COLO829 (cell line): ENCODE data around the gene PPARG.
"Not testable (repeated sequence)": the region's sequence is repeated elsewhere in the genome, so short reads cannot be mapped to it uniquely, and the experiment has no call there.

ENCODE experiments used
- DNase-seq: peaks from one replicate; pipeline ENCODE4 v3.0.0; 2012; ENCODE audit warnings: low spot score

Gene PPARG

GRCh38 chr3:12288182-12289129 lies at the start of gene PPARG:
PPARG (plus strand) TSS chr3:12289070; CDS start chr3:12379712, 90,642 bp downstream.
- DNase-seq: no peak

DNA sequence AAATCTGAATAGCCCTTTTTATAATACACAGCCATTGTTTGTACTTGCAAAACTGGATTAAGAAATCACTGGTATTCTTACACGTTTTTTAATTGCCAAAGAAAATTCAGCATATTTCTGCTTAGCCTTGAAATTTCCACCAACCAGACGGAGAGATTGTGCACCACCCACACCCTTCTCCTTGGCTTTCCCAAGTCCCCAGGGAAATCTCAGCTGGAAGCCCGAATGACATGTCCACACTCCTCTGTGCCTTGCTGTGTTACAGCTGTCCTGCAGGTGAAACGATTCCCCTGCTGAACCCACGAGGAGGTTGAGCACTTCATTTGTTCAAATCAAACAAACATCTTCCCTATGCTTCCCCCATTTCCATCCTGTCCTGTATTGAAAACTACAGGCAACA lies 49.6 kb upstream of the PPARG start:
- no peak for DNase-seq

GRCh38 chr3:12242772-12243171 lies 46.1 kb upstream of the PPARG start:
- DNase-seq: no peak

DNA sequence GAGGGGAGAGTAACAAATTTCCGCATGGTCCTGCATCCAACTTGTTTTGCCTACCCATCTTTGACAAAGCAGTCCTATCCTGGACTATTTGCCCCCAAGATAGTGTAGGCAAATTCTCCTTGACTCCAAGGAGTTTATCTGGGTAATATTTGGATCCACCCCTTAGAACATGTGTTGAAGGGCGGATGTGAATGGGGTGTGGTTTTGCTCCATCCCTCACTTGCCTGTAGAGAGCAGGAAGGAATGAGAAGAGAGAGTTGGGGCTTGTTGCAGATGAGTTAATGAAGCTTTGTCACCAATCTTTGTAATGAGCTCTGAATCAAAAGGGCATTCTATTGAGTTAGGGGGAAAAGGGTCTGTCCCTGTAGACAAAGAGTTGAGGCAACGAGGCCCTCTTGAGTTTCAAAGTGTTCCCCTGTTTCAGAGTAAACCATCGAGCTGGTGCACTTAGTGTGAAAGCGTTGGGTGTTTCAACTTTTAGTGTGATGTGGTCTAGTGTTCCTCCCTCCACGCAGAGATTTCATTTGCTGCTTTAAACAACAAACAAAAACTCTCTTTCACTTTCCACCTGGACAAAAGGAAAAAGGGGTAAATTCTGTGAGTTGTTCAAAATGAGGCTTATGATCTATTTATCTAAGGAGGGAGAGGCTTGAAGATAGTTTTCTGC lies 42.2 kb upstream of the PPARG start:
- no peak for DNase-seq

- DNase-seq: no peak
These were observed 41.5 kb upstream of the PPARG start for GRCh38 chr3:12247411-12247810.

DNA sequence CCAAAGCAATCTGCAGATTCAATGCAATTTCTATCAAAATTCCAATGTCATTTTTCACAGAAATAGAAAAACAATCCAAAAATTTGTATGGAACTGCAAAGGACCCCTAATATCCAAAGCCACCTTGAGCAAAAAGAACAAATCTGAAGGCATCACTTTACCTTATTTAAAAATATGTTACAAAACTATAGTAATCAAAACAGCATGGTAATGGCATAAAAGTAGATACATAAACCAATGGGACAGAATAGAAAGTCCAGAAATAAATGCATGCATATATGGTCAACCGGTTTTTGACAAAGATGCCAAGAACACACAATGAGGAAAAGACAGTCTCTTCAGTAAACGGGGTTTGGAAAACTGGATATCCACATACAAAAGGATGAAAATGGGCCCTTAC lies 39.4 kb upstream of the PPARG start:
- no peak for DNase-seq

- DNase-seq: no peak
These were observed 36.0 kb upstream of the PPARG start for GRCh38 chr3:12252889-12253288.

DNA sequence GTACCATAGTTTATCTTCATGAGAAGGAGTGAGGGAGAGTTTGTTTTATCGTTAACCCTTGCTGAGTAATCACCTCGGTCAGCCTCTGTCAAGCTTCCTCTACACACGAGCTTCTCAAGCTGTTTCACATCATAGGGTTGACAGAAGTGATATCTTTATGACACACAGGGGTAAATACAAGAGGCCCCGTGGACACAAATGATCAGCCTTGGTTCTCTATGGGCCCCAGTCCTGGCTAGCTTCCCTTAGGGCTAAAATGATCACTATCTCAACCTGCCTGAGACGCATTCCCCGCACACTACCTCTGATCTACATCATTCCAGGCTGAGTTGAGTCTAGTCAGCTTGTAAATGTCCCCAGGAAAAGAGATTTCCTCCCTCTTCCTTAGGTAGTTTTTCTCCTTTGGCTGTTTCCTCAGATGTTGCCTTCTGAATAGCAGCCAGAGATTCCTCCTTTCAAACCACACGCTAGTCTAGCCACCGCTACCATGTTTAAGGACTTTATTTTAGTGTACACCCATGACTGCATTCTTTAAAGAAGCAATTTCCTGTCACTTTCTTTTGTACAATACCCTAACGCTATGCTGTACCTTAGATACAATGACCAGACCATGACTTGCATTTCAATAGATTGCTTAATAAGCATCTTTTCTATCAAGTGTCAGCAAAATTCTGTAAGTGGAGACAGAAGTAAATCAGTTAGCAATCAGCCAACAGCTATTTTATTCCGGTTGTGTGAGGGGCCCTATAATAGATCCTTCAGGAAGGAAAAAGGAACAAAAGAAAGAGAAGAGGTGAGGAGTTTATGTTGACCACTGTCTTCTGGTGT lies 35.1 kb upstream of the PPARG start:
- DNase-seq: no peak

DNA sequence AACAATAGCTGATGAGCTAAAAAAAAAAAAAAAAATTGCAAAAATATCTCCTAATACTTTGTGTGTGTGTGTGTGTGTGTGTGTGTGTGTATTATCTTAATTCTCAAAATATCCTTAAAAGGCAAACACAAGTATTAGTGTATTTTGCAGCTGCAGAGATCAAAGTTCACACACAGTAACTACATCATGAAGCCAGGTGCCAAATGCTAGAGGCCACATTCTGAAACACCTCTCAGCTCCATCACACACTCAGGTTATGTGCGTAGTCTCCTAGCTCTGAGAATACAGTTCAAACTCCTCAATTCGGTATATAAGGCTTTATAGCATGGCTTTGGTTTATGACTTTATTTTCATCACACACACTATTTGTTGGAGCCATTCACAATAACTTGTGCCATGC lies 33.5 kb upstream of the PPARG start:
- DNase-seq: no peak

GRCh38 chr3:12258911-12259310 lies 30.0 kb upstream of the PPARG start:
- DNase-seq: no peak

GRCh38 chr3:12262173-12262572 lies 26.7 kb upstream of the PPARG start:
- not testable (repeated sequence) for DNase-seq

- no peak for DNase-seq
These were observed 23.4 kb upstream of the PPARG start for GRCh38 chr3:12265508-12265907.

DNA sequence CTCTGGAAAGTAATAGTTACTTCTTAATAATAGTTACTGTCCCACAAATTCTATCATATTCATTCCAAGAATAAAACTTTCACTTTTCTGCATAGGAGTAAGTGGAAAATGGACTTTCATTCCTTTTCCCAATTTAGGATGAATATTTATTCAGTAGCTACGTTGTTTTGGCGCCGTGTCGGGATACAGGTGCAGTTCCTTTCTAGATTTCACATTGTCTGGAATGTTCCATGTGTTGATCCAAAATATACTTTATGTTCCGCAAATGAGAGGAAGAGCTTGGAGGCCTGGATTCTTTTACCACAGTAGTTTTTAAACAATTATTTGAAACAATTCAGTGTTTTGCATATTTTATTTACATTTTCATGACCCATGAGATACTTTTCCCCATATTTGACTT lies 22.8 kb upstream of the PPARG start:
- no peak for DNase-seq

DNA sequence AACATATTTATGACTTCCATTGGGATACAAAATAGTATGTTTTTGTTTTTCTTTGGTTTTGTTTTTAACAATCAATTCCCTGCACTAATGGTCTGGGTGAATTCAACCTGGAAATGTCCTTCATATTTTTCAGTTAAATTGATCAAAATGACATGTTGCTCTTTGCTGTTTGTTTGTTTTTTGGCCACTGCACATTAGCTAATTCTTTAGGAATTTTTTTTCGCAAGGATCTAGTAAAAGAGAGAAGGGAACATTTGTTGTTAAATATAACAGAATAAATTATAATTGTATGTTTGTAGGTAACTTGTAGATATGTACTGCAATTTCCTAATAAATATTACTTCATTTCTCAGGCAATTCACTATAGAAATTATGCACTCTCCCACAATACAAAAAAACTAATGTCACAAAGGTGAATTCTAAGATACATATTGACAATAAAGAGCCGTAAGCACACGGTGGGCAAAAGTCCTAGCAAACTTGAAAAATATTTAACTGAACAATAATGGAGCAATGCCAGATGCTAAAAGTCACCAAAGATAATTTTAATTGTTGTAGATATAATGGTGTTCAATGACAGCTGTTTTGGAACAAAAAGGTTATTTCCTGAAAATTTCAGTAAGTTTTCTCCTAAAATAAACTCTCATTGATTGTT lies 21.4 kb upstream of the PPARG start:
- DNase-seq: no peak

DNA sequence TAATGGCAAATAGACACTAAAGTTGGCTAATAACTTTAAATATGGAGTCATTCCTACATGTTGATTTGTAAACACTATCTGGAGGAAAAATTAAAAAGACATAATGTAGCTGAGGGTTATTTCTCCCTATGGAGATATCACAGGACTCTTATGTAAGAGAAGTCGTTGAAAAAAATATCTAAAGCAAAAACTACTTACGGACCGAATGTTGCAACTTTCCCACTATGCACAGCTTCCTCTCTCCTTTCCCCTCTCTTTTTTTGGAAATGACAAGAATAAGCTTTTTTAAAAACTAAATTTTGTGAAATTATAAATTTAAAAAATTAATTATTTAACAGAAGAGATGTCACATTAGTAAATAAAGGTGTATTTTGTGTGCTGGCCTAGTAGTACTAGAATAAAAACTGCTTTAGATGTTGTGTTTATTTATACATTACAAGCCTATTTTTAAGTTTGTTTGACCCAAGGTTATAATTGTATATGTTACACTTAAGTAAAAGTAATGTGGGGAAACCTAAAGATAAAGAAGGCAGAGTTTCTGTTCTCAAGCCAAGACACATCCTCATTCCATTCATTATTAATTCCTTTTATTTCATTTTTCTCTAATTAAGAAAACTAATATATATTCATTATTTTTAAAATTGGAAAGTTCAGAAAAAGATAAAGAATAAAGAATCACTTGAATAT lies 20.7 kb upstream of the PPARG start:
- DNase-seq: no peak

- no peak for DNase-seq
These were observed 17.9 kb upstream of the PPARG start for GRCh38 chr3:12270976-12271375.

GRCh38 chr3:12273045-12273695 lies 15.7 kb upstream of the PPARG start:
- DNase-seq: no peak

GRCh38 chr3:12275974-12276650 lies 12.8 kb upstream of the PPARG start:
- DNase-seq: no peak

DNA sequence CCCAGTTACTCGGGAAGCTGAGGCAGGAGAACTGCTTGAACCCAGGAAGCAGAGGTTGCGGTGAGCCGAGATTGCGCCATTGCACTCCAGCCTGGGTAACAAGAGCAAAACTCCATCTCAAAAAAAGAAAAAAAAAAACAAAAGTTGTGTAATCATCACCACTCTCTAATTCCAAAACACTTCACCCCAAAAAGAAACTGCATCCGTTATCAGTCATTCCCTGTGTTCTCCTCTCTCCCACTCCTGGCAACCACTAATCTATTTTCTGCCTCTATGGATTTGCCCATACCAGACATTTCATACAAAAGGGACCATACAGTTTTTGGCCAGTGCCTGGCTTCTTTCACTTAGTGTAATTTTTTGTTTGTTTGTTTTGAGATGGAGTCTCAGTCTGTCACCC lies 12.0 kb upstream of the PPARG start:
- DNase-seq: not testable (repeated sequence)

GRCh38 chr3:12278566-12278965 lies 10.3 kb upstream of the PPARG start:
- no peak for DNase-seq
